HG03460 (cell line): ENCODE results near the gene SHISA3.

Source experiments
- ATAC-seq: cut with Tn5 transposase; IDR thresholded peaks from one replicate; pipeline ENCODE4 v1.9.1; 2021; ENCODE audit not compliant: unreplicated experiment

The SHISA3 gene

DNA sequence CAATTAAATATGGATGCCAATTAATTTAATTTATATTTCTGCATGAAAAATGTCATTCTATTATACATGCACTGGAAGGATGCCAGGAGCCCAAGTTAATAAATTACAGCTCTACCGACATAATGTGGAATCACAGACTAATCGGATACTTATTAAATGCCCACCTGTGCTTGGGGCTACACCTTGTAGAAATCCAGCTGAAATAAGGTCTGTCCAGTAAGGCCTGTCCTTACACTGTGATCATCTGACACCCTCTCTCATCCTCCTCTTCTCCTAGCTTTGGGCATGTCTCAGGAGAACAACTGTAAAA, 6.0 kb upstream of the SHISA3 start:
- ATAC-seq, result no peak

DNA sequence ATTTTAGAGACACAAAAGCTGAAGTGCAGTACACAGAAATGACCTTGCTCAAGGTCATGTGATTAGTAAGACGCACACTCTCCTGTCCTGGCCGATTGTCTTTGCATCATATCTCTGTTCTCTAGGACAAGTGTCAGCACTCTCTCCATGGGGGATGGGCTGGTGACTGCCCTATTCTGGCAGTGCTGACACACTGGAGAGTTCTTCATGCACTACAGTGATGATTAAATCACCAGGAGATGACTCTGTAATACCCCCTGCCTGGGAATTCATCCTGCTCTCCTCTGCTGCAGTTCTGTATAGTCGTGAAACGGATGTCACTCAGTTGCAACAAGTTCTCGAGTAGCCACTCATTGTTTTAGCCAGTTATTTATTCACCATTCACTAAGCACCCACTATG, 5.3 kb upstream of the SHISA3 start:
- ATAC-seq, result no peak

DNA sequence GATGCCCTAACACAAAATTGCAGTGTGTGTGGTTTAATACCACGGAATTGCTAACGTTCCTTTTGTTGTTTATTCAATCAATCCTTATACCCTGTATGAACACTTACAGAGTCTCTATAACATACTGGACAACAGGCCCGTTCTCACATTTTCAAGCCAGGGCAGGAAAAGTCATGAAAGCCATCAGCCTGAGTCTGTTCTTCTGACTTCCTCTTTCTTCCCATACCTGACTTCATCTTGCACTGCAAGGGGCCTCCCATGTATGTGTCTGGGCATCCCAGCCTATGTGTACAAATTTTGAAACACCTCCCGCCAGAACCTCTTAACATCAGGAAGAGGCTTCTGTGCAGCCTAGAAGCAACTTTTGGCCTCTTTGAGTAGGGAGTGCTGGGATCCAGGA, 4.9 kb upstream of the SHISA3 start:
- no peak for ATAC-seq

DNA sequence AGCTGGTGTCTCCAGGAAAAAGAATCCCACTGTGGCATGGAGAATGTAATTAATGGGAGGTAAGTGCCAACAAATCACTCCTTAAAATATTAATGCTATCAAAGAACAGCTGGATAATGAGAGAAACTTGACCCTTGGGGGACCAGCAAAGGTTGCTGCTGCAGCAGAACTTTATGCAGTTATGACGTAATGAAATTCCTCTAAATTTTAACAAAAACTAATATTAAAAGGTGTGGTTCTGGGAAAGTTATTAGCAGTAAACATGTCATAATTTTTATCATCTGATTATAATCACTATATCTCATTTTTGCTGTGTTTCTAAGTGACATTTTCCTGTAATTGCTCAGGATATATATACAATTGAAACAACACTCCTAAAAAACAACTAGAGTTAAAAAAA, 1.7 kb upstream of the SHISA3 start:
- no peak for ATAC-seq

DNA sequence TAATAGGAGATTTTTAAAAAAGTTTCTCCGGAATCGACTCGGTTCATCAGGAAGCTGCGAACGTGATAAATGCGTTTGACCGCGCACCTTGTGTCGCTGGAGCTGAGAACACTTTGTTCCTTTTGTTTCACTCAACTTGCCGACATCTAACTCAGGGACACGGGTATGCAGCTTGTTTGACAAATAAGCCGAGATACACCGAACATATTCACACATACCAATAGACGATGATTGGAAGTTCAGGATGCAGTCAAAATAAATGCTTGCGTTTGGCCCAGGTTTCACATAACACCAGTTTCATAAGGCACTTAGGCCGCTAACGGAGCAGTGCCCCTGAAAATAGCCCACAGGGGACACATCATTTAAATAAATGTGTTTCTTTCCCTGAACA, 932 bp upstream of the SHISA3 start:
- no peak for ATAC-seq

DNA sequence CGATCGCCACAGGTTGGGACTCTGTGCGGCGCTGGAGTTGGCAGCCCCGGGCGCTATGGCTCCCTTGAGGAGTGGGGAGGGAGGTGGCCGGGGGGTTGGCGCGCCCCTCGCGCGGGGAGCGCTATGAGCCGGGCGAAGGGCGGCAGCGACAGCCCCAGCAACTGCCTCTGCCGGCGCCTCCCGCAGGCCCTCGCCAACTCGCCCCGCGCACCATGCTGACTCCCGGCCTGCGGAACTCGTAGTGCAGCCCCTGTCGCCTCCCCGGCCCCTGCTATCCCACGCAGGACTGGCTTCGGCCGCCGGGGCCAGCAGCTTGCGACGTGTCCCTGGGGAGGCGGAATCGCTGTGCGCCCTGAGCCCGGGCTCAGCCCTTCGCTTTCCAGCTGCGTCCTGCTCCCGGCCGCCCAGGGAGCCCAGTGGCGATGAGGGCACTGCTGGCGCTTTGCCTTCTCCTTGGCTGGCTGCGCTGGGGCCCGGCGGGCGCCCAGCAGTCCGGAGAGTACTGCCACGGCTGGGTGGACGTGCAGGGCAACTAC, 415 bp downstream of the SHISA3 start:
- no peak for ATAC-seq

DNA sequence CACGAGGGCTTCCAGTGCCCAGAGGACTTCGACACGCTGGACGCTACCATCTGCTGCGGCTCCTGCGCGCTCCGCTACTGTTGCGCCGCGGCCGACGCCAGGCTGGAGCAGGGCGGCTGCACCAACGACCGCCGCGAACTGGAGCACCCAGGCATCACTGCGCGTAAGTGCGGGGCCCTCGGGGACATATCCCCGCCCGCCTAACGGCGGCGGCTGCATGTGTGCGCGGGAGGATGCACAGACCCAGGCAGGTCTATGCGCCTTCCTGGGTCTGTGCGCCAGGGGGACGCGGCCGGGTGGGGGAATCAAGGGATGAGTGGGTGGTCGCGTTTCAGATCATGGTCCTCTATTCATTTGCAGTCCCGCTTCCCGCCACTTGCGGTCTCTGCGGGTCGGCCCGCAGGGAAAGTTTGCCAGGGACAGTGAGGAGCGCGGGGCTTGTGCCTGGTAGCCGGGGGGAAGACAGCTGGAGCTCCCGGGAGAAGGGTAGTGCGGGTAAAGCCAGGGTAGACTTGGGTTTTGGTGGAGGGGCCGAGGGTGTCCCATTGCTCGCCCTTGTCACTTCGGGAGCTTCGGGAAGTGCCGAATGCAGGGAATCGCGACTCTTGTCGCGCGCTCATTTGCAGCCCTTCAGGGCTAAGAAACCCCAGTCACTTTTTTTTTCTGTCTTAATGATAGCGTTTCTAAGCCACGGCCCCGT, 1.0 kb downstream of the SHISA3 start:
- ATAC-seq, result no peak

DNA sequence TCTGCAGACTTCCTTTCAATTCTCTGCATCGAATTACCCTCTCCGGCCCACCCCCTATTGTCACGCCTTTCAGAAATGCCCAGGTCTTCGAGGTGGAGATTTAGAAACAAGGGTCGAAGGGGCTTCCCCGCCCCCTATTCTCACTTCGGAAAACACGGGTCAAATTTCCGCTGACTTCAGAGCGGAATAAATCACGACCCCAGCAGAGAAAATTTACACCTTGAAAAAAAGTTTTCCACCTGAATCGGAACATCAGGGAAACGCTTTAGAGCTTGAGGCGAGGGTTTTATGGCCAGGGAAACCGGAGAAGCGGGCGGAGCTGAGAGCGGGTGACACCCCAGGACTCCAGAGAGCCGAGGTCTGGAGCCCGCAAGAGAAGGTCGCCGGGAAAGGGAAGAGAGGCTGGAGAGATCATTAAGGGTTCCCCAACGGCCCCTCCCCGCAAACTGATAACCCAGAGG, 1.6 kb downstream of the SHISA3 start:
- no peak for ATAC-seq

DNA sequence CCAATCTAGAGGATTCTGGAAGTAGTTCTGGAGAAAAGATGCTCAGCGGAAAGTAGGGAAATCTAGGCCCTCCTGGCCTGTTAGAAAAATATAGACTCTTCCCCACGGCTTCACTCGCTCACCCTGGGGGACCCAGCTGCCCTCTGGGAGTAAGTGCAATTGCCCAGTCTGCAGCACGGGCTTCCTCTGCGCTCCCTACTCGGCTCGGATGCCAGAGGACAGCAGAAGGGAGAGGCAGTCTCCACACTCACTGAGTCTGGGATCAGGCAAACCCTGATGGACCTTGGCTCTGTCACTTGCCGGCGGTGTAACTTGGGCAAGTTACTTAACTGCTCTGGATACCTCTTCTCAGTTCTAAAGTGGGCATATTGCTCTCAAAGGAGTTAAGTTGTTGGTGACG, 2.1 kb downstream of the SHISA3 start:
- ATAC-seq, result no peak

DNA sequence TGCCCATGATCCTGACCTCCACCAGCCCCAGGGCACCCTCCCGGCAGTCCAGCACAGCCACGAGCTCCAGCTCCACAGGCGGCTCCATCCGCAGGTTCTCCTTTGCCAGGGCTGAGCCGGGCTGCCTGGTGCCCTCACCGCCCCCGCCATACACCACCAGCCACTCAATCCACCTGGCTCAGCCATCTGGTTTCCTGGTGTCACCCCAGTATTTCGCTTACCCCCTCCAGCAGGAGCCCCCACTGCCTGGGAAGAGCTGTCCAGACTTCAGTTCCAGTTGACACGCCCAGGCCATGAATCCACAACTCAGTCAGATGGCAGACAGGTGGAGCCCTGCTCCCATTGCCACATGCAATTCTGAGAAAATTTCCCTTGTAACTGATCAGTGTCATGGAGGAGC, 3.9 kb downstream of the SHISA3 start:
- ATAC-seq, result no peak

DNA sequence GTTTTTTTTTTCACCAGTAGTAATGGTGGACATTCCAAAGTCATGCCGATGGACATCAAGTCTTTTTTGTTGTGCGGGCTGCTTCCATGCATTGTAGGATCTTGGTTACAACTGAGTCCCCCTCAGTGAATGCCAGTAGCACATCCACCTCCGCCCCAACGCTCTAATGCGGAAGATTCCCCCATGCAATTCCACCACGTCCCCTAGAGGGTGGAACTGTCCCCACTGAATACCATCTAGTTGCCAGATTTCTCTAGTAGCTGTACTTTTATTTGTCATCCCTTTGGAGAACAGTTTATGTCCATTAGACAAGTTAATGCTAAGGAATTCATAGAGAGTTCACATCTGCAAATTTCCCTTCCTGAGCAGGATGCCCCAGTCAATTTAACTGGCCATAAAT, 6.7 kb downstream of the SHISA3 start:
- no peak for ATAC-seq

DNA sequence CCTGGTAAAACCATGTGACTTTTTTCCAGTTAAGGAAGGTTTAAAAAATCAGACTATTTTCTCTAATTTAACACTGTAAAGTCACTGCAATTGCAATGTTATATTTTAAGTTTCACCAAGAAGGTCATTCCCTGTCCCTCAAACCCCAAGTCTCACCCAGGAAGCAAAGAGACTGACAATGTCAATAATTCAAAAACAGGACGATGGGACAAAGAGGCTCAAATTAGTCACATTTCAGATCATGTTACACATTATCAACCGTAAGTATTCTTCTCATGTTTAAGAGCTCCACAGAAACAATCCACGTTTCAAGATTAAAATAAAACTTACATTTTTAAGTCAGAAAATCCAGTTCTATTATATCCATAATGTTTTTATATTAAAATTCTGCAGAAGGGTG, 13.2 kb downstream of the SHISA3 start:
- no peak for ATAC-seq

DNA sequence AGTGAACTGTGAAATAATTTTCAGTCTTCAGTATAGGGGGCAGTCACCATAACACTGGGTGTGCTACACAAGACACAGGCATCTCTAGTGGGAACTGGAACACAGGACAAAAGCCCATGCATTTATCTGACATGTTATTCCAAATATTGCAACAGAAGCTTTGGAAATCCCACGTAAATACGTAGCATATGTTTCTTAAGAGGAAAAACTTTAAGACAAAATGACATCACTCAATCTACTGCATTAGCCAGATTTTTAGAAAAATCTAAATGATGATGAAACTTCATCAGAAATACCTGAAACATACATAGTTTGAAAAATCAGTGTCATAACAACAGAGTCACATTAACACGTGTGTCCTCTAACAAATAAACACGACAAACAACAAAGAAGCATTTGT, 14.5 kb downstream of the SHISA3 start:
- no peak for ATAC-seq

DNA sequence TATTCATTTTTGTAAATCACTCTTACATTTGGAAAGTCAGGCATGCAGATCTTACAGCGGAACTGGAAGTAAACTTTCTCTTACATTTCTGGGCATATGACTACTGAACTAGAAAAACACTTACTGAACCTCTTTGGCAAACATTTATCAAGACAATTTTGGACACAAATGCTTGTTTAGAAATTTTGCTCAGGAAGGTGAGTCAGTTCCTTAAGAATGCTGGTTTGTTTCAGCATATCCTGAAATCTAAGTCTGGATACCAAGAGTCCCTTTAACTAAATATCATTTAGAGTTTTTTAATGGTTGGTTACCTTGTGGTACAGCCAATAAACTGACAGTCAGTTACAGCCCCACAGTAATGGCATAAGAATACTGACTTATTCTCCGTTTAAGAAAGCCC, 15.0 kb downstream of the SHISA3 start:
- no peak for ATAC-seq

DNA sequence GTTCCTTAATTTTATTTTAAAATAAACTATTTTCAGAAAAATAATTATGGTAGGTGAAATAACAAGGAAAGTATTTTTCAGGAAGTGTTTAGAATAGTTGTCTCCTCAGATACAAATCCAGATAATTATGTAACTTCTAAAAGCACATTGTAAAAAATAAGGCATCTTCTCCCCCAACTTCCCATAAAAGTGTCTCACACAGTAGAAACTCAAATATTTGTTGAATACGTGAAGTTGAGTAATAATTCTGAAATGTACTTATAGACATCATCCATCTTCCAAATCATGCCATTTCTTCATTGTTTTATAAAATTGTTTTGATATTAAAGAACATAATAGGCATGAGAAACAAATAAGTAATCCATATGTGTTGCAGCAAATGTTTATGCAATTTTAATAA, 18.0 kb downstream of the SHISA3 start:
- no peak for ATAC-seq

DNA sequence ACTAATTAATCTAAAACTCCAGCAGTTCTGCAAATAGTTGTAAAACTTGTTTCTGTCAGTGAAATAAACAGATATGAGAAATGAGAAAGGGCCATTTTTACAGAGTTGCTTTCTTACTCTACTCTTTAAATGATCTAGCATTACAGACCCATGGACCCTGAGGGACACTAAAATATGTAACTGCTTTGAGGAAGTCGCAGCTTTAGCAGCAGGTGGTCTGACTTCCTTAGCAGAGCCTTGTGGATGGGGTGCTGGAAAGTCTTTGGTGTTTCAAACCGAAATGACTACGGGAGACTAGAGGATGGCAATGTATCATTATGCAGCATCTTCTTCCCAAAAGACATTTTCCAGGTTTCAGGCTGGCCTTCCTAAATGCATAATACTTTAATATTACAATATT, 18.7 kb downstream of the SHISA3 start:
- ATAC-seq, result no peak

DNA sequence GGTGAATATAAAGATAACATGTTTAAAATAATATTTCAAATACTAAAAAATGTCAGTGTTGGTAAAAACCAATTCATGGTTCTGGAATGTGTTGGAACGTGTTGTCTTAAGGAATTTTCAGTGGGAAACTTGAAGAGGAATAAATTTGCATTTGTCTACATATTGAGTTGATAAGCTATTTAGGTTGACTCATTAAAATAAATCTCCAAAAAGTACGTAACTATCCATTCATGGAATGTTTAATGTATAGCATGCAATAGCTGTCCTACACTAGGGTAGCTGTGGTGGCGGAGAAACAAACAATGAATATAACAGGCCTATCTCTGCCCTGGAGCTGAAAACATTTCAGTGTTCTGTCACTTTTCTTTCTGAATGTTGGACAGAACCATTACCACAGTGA, 20.3 kb downstream of the SHISA3 start:
- ATAC-seq, result no peak

DNA sequence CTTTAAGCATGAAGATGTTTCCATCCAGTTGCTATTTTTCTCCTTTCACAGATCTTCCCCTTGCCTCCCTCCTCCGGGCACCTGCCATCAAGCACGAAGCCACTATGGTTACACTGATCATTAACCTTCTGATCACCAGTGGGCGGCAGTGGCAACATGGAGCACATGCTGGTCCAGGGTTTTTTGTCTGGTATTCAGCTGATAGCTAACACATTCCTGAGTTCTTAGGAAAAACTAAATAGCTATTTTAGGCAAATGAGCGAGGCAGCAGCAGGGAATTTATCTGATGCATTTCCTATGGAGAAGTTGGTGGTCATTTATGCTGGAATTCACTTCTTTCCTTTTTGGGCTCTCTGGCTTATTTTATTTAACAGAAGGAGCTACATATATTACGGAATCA, 22.9 kb downstream of the SHISA3 start:
- ATAC-seq, result no peak

DNA sequence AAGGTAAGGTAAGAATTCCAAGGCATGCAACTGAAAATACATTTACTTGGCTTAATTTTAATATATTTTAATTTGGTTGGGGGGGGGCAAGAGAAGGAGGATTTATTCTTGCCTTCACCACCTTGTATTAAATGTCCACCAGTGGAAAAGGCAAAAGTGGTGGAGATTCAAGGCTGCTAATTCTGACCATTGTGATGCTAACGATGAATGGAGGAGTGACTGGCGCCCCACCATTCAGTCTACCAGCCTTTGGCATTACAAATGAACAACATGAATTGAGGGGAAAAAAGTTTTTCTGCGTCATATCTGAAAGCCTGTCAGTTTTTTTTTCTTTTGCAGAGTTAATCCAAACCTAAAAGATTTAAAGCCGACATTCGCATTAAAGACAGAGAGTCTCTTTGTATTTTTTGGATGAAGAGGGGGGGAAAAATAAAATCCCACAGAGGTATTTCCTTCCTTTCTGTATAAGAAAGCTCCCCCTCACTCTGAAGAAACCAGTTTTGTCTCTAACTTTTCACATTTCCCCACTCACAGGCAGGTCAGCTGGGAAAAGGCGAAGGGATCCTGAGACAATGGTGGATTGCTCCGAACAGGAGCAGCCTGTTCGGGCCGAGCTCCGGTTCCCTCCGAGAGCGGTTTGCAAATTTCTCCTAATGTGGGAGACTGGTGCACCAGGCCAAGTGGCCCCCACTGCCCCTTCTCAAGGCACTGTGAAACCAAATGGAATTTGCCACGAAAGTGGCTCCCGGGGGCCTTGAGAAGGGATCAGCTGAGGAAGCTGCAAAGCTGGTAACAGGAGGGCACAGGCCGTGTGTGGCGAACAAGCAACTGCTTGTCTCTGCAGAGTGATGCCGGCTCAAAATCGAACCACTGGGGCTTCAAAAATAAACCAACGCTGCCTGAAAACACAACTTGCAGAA, 28.1 kb downstream of the SHISA3 start:
- no peak for ATAC-seq

DNA sequence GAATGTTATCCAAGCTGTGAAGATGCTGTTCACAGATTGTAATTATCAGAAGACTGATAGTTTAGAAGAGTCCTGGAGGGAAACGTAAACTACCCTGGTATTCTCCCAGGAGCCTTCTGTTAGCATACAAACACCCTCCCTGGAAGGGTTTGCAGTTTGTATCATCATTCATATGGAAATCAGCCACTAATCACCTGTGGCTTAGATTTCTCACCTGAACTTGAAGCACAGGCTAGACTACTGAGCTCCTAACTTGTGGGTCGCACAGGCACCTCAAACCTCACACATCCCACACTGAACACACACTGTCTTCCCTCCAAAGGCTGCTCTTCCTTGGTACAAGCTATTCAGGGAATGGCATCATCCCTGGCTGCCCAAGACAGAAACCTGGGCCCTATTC, 30.7 kb downstream of the SHISA3 start:
- ATAC-seq, result no peak

DNA sequence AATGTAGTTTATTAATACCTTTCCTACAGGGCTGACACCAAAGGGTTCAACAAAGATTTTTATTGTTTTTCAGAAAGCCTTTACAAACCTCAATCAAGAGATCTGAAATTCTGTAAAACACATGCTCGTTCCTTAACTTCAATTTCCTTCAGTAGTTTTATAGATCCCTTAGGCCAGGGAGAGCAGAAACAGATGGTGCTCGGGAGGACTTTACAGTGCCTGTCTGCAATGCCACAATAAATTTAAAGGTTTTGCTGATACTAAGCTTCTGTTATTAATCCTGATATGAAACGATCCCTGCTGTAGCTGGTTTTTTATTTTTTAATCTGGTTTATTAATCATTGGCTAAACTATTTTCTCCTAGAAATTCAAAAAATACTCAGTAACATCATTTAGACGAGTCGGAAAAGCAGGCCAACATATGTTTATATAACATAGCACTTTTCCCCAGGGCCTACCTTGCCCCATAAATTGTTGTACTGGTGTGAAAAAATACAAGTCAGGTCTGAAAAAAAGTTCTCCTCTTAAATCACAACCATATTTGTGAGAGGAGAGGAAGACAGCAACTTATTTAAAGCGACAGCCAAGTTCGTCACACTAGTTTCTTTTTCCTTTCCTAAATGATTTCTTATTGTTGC, 39.8 kb downstream of the SHISA3 start:
- ATAC-seq, result no peak

DNA sequence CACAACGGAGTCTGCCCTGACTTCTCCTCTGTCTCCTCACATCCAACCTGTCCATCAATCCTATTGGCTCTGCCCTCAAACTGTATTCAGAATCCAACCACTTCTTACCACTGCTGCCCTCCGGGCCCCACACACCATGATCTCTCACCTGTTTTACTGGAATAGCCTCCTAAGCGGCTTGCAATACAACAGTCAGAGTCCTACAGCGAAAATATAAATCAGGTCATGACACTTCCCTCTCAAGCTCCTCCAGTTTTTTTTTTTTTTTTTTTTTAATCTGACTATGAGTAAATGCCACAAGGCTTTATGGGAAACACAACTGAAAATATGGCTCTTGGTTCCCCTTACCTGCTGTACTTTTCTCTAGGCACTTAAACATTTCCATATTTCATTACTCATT, 42.8 kb downstream of the SHISA3 start:
- ATAC-seq, result no peak
